HG02884 (cell line): ENCODE data around the gene GGT7.
"Not testable (repeated sequence)": the region's sequence is repeated elsewhere in the genome, so short reads cannot be mapped to it uniquely, and the experiment has no call there.

Source experiments
- ATAC-seq: cut with Tn5 transposase; IDR thresholded peaks from one replicate; pipeline ENCODE4 v1.9.1; 2021; ENCODE audit warnings: mild to moderate bottlenecking, moderate library complexity; ENCODE audit not compliant: unreplicated experiment

The GGT7 gene

GRCh38 chr20:34849778-34850177, 22.9 kb downstream of the GGT7 start:
- no peak for ATAC-seq

DNA sequence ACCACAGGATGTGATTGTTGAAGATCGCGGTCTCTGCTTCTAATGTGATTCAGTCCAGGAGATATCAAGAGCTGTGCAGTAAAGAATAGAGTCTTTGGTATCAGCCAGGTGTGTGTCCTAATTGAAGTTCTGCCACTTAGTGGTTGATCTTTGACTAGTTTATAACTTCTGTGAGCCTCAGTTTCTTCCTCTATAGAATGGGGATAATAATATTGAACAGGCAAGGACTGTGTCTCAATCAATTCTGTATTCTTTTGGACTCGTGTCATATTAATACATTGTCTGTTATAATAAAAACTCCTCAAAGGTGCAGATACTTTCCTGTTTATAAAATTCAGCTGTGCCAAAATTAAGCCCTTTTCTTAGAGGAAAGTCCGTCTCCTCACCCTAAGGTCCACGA, 24.1 kb downstream of the GGT7 start:
- no peak for ATAC-seq

DNA sequence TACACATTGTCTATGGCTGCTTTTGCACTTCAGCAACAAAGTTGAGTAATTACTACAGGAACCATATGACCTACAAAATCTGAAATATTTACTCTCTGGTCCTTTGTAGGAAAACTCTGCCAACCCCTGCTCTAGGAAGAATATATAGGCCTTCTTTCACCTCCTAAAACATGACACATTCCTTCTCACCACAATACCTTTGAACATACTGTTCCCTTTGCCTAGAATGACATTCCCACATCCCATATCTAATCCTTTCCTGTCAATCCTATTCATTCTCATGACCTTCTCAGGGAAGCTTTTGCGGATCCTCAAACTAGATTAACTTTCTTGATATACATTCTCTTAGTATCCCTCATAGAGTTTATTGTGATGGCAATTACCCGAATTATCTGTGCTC, 29.2 kb downstream of the GGT7 start:
- no peak for ATAC-seq

DNA sequence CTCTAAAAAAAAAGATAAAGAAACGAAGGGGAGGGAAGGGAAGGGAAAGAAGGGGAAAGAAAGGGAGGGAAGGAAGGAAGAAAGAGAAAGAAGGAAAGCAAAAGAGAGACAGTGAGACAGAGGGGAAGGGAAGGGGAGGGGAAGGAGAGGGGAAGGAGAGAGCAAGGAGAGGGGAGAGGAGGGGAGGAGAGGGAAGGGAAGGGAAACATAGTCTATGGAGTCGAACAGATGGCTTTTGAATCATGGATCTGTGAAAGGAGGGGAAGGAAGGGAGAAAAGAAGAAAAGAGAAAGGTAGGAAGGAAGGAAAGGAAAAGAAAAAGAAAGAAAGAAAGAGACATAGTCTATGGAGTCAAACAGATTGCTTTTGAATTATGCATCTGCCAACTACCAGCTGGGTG, 30.5 kb downstream of the GGT7 start:
- no peak for ATAC-seq

- no peak for ATAC-seq
Measured at GRCh38 chr20:34834459-34834893, 38.2 kb downstream of the GGT7 start.

GRCh38 chr20:34831936-34832335, 40.7 kb downstream of the GGT7 start:
- ATAC-seq: no peak

- ATAC-seq: no peak
Measured at GRCh38 chr20:34829191-34829590, 43.5 kb downstream of the GGT7 start.

GRCh38 chr20:34825530-34826362, 46.9 kb downstream of the GGT7 start, which contains the start of gene NCOA6:
Gene NCOA6 (minus strand): TSS chr20:34825651. CDS start chr20:34782355, 43,296 bp downstream.
- peak; percentile 36 for ATAC-seq

DNA sequence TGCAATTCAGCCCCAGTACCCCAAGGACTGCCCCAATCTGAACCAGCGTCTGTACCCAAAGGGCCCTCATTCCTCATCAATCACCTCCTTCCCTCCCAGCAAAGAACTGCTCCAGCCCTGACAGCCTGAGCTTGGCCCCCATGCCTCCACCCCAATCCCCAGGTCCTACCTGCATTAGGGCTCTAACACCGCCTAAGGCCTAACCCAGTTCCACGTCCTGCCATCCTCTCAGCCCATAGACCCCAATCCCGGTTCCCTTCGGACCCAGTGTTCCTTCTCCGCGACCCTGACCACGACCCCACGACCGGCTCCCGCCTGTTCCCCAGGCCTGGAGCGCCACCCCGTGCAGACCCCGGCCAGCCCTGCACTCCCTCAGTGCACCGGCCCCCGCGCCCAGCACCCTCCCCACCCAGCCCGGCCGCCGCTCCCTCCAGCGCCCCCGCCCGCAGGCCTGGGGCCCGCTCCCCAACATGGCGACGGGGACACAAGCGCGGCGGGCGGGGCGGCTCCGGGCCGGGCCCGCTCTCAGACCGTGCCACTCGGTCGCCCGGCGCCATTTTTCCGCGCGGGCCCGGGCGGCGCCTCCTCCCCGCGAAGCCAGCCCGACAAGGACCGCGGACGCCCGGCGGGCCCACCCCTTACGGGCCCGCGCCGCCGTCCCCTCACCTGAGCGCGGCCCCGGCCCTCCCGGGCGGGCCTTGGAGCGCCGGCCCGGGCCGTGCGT, 47.7 kb downstream of the GGT7 start:
- peak; percentile 65 for ATAC-seq

DNA sequence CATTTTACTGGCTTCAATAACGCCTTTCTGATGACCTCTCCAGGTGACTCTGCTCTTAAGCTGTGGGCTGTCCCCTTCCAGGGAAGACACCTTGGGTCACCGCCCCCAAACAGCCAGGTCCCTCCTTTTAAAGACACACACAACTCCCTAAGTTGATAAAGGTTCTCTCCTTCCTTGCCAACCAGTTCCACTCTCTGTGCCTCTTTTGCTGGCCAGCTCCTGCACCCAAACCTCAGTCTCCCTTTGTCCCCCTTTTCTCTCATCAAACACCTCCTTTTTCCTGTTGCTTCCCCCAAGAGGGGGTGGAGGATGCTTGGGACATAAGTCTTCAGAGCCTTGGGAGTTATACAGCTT, 48.2 kb downstream of the GGT7 start:
- peak; percentile 51 for ATAC-seq

DNA sequence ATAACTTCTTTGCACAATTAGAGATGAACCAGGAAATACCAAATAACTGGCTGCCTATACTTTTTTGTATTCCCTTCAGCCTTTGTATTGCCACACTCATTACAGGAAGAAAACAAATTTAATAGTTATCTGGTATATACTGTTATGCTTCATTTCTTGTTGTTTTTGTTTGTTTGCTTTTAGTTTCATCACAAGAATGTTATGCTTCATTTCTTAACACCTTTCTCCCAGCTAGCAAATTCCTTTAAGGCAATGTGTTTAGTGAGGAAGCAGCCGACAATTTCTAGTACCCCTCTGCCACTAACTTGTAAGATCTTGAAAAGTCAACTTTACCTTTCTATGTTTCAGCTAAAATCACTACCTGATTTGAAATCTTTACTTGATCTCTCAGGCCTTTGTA, 48.6 kb downstream of the GGT7 start:
- no peak for ATAC-seq

DNA sequence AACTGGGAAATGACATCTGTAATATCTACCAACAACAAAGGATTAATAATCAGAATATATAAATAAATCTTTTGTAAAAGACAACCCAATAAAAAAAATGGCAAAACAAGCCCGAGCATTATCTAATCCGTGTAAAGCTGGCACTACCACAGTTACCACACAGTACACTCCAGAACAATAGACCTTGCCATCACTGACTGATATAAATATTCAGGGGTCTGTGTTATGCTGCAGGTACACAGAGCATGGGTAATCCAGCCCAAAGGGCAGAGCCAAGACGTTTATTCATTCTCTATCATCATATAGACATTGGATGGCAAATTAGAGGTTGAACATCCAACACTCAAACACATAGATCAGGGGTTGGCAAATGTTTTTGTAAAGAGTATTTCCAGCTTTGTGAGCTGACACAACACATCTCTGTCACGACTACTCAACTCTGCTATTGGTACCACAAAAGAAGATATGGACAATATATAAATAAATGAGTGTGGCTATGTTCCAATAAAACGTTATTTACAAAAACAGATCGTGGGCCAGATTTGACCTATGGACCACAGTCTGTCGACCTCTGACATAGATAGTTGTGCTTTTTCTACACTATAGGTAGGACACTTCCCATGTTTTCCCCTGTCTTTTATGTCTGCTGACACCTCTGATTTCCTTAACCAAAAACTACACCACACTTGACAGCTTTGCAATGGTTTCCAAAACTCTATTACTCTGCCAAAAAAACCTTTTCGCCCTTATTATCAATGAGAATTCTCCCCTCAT, 51.7 kb downstream of the GGT7 start:
- no peak for ATAC-seq

GRCh38 chr20:34817801-34818200, 54.9 kb downstream of the GGT7 start:
- ATAC-seq: no peak

GRCh38 chr20:34817072-34817471, 55.6 kb downstream of the GGT7 start:
- no peak for ATAC-seq

- ATAC-seq: no peak
Measured at GRCh38 chr20:34815636-34816035, 57.0 kb downstream of the GGT7 start.

DNA sequence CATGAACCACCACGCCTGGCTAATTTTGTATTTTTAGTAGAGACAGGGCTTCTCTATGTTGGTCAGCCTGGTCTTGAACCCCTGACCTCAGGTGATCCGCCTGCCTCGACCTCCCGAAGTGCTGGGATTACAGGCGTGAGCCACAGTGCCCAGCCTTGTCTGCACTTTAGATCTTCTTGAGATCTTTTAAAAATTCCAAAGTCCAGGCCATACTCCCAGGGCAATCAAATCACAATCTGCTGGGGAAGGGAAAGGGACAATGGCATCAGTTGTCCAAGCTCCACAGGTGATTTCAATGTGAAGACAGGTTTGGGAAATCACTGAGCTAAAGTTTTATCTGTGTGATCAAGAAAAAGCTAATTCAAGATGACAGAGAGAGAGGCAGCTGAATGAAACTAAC, 64.1 kb downstream of the GGT7 start:
- no peak for ATAC-seq

DNA sequence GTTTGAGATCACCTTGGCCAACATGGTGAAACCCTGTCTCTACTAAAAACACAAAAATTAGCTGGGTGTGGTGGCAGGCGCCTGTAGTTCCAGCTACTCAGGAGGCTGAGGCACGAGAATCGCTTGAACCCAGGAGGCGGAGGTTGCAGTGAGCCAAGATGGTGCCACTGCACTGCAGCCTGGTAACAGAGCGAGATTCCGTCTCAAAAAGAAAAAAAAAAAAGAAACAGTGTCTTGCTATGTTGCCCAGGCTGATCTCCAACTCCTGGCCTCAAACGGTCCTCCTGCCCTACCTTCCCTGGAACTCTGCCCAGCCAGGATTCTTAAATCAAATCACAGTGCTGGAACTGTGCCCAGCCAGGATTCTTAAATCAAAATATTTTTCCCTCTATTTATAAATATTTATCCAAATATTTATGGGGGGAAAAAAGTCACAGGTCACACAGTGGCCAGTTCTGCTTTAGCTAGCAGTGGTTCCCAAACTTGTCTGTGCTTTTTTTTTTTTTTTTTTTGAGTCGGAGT, 64.7 kb downstream of the GGT7 start:
- ATAC-seq: not testable (repeated sequence)

DNA sequence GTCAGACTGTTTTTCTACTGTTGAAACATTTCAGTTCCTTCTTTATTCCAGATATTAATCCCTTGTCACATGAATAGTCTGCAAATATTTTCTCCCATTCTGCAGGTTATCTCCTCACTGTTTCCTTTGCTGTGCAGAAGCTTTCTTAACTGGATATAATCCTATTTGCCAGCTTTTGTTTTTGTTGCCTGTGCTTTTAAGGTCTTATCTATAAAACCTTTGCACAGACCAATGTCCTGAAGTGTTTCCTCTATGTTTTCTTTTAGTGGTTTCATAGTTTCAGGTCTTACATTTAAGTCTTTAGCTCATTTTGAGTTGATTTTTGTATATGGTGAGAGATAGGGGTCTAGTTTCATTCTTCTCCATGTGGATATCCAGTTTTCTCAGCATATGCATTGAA, 66.4 kb downstream of the GGT7 start:
- ATAC-seq: no peak

- no peak for ATAC-seq
Measured at GRCh38 chr20:34798871-34799270, 73.8 kb downstream of the GGT7 start.

- no peak for ATAC-seq
Measured at GRCh38 chr20:34798328-34798727, 74.3 kb downstream of the GGT7 start.
